ENCODE results near the gene ZNF217. TPM values are rescaled to one million over a fixed set of nuclear protein-coding genes. Genes with fewer than 3 reads are reported as not detected.
"Not testable (repeated sequence)": the region's sequence is repeated elsewhere in the genome, so short reads cannot be mapped to it uniquely, and the experiment has no call there.

The ZNF217 gene
- total RNA-seq, 5 donors from 2014 or later (not counting 1 experiment from before 2014, with no cell fraction given), result 57.6 to 92.4 (median 87.5) TPM

GRCh38 chr20:53623134-53623453 lies 29.5 kb upstream of the ZNF217 start:
- ATAC-seq (replicated peaks in 1 of 4) (peak in 2 of 4 experiments; percentile 18 to 36), DNase-seq (no peak)
- peak overlapping the region; percentile 28 to 39 for H3K4me3 ChIP-seq (ENCODE audit: control insufficient read depth in 1 of 2, extremely low read depth in 1 of 2, low read length in 1 of 2)
- POLR2A ChIA-PET, result interaction anchor here (0.5 to 1.5 kb wide), 5 partner anchors 10 to 71 kb away, joined by 3 to 5 read pairs (median 3); no protein-coding TSS in a partner anchor
- 0% methylated on average over 1 of the region's 3 CpGs for WGBS (ENCODE audit: insufficient coverage)
- H3K27me3 ChIP-seq (replicated peaks in 1 of 2; ENCODE audit: control insufficient read depth in 2 of 2, extremely low read depth in 1 of 2, insufficient read depth in 2 of 2, low read length in 1 of 2), result no peaks in the 10 kb centered on the region
- Mint-ChIP-seq H3K4me3 (peak overlapping the region; percentile 75 to 82 (median 79)), H3K4me1 (peaks cover 40 to 47% (median 42%) of the 10 kb centered on the region in 3 donors), H3K36me3 (no peaks in the 10 kb centered on the region), H3K9me3 (no peaks in the 10 kb centered on the region), H3K27ac (peak overlapping the region; percentile 93 to 96), H3K27me3 (no peaks in the 10 kb centered on the region)
- no peaks in the 10 kb centered on the region for H3K36me3 ChIP-seq (ENCODE audit: control insufficient read depth in 2 of 2, extremely low read depth in 1 of 2, insufficient read depth in 1 of 2, low read length in 1 of 2)
- H3K27ac ChIP-seq (ENCODE audit: low read length), result peak overlapping the region; percentile 53
- H3K4me1 ChIP-seq (ENCODE audit: control insufficient read depth in 1 of 2, extremely low read depth in 1 of 2, insufficient read depth in 2 of 2, low read length in 2 of 2), result peaks cover 30 to 37% of the 10 kb centered on the region in 2 experiments
- CTCF ChIA-PET, result interaction anchor here in 1 of 2 donors (0.6 to 1.6 kb wide), 5 partner anchors 9 to 342 kb away, joined by 3 to 4 read pairs (median 3); no protein-coding TSS in a partner anchor
- H3K9me3 ChIP-seq, result no peaks in the 10 kb centered on the region

DNA sequence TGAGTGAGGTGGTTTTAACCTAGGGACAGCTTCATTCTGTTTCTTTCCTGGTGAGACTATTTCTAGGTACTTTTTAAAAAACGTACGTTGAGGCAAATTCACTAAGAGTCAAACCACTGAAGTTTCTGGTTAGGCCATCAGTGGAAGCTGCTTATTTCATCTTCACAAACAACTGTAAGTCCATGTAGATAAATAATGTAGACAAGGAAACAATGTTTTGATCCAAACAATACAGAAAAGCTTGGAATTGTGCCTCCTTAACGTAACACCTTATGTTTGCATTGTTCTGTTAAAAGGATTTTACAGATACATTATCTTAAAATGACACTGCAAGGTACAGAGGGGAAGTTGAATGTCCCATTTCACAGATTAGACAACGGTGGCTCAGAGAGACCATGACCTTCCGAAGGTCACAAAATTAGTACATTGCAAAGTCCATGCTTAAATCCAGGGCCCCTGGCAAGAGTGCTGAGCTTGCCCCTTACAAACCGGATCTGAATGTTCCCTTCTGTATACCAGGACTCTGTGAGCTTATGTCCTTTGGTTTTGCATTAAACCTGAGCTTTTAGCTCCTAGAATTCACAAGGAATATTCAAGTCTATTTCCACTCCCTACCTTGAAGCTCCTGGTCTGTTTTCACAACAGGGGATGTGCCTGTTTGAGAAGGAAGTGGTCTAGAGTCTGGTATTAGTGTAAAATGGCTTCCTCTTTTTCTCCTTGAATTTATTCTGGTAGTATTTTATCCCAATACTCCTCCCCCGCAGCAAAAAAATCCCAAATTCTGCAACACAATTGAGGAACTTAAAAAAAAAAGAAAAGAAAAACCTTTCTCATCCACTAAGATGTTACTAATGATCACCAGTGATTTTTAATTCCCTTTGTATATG lies 28.9 kb upstream of the ZNF217 start:
- ATAC-seq (replicated peaks in 1 of 4) (peak in 1 of 4 experiments; percentile 26), DNase-seq (peak in 1 of 35 experiments; percentile 19)
- H3K27ac Mint-ChIP-seq, result peak overlapping the region; percentile 93 to 96
- peaks cover 39 to 41% (median 40%) of the 10 kb centered on the region in 3 donors for H3K4me1 Mint-ChIP-seq
- no peak overlapping the region for H3K4me3 ChIP-seq (ENCODE audit: control insufficient read depth in 1 of 2, extremely low read depth in 1 of 2, low read length in 1 of 2)
- 40% methylated on average over 1 of the region's 7 CpGs for WGBS (ENCODE audit: insufficient coverage)
- no peaks in the 10 kb centered on the region for H3K27me3 ChIP-seq (replicated peaks in 1 of 2; ENCODE audit: control insufficient read depth in 2 of 2, extremely low read depth in 1 of 2, insufficient read depth in 2 of 2, low read length in 1 of 2)
- H3K4me3 Mint-ChIP-seq, result peak overlapping the region; percentile 75 to 82 (median 79)
- H3K36me3 ChIP-seq (ENCODE audit: control insufficient read depth in 2 of 2, extremely low read depth in 1 of 2, insufficient read depth in 1 of 2, low read length in 1 of 2), result no peaks in the 10 kb centered on the region
- H3K9me3 ChIP-seq, result no peaks in the 10 kb centered on the region
- peaks cover 28 to 37% of the 10 kb centered on the region in 2 experiments for H3K4me1 ChIP-seq (ENCODE audit: control insufficient read depth in 1 of 2, extremely low read depth in 1 of 2, insufficient read depth in 2 of 2, low read length in 2 of 2)
- ChIA-PET CTCF (interaction anchor here in 1 of 2 donors (0.6 to 1.6 kb wide), 8 partner anchors 10 to 342 kb away, joined by 3 to 7 read pairs (median 3); no protein-coding TSS in a partner anchor), POLR2A (interaction anchor here (0.5 to 1.5 kb wide), 6 partner anchors 10 to 39 kb away, joined by 3 to 6 read pairs (median 4); no protein-coding TSS in a partner anchor)
- no peaks in the 10 kb centered on the region for H3K9me3 Mint-ChIP-seq
- peak overlapping the region; percentile 56 for H3K27ac ChIP-seq (ENCODE audit: low read length)
- H3K27me3 Mint-ChIP-seq, result no peaks in the 10 kb centered on the region
- no peaks in the 10 kb centered on the region for H3K36me3 Mint-ChIP-seq

DNA sequence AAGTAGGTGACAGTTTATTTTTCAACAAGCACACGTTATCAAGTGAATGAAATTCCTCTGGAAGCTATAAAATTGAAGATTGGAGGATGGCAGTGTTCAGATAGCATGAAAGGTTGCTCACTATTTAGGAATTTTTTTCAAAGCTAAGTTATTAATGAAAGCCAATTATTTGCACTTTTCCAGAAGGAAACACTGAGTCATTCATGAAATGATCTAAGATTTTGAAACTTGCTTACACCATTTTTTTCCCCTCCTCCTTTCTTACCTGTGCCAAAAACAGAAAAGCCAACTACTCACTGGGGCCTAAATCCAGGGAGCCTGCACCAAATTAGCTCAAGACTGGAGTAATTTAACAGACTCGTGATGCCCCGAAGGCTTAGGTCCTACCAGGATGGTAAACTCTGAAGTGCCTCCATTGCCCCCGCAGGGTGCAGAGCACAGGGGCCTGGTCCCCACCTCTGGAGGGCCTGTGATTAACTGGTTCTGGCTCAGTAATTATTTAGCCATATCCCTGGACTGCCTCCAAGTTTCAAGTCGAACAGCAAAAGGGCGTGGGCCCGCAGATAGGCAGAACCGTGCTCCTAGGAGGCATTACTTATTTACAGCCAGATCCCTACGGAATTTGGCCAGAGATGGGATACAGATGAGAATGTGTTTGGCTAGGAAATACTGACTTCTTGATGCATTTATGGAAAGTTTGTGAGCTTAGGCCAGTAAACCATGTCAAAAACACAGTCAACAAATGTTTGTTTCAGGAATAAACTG lies 28.0 kb upstream of the ZNF217 start:
- DNase-seq (peak in 1 of 35 experiments; percentile 20), ATAC-seq (replicated peaks in 1 of 4) (peak; percentile 24 to 45 (median 40))
- no peaks in the 10 kb centered on the region for H3K9me3 Mint-ChIP-seq
- POLR2A ChIA-PET, result interaction anchor here (0.6 to 1.5 kb wide), 5 partner anchors 8 to 27 kb away, joined by 3 to 7 read pairs (median 6); no protein-coding TSS in a partner anchor
- Histone ChIP-seq H3K4me1 (ENCODE audit: control insufficient read depth in 1 of 2, extremely low read depth in 1 of 2, insufficient read depth in 2 of 2, low read length in 2 of 2) (peaks cover 28 to 37% of the 10 kb centered on the region in 2 experiments), H3K27ac (ENCODE audit: low read length) (peak overlapping the region; percentile 56), H3K36me3 (ENCODE audit: control insufficient read depth in 2 of 2, extremely low read depth in 1 of 2, insufficient read depth in 1 of 2, low read length in 1 of 2) (no peaks in the 10 kb centered on the region), H3K9me3 (no peaks in the 10 kb centered on the region), H3K4me3 (ENCODE audit: control insufficient read depth in 1 of 2, extremely low read depth in 1 of 2, low read length in 1 of 2) (no peak overlapping the region), H3K27me3 (replicated peaks in 1 of 2; ENCODE audit: control insufficient read depth in 2 of 2, extremely low read depth in 1 of 2, insufficient read depth in 2 of 2, low read length in 1 of 2) (no peaks in the 10 kb centered on the region)
- peak overlapping the region; percentile 93 to 96 for H3K27ac Mint-ChIP-seq
- CTCF ChIA-PET, result interaction anchor here (0.6 to 1.6 kb wide), 5 partner anchors 14 to 250 kb away, joined by 3 to 7 read pairs (median 4); no protein-coding TSS in a partner anchor
- peak overlapping the region; percentile 56 to 82 (median 58) for H3K4me3 Mint-ChIP-seq
- peaks cover 39 to 40% (median 39%) of the 10 kb centered on the region in 3 donors for H3K4me1 Mint-ChIP-seq
- WGBS (ENCODE audit: insufficient coverage), result 80% methylated on average over 5 of the region's 9 CpGs
- H3K36me3 Mint-ChIP-seq, result no peaks in the 10 kb centered on the region
- no peaks in the 10 kb centered on the region for H3K27me3 Mint-ChIP-seq

GRCh38 chr20:53618490-53619000 lies 24.9 kb upstream of the ZNF217 start:
- H3K36me3 ChIP-seq (ENCODE audit: control insufficient read depth in 2 of 2, extremely low read depth in 1 of 2, insufficient read depth in 1 of 2, low read length in 1 of 2); H3K27me3 ChIP-seq (replicated peaks in 1 of 2; ENCODE audit: control insufficient read depth in 2 of 2, extremely low read depth in 1 of 2, insufficient read depth in 2 of 2, low read length in 1 of 2); CTCF ChIA-PET; H3K9me3 Mint-ChIP-seq; H3K9me3 ChIP-seq; H3K4me3 Mint-ChIP-seq; H3K36me3 Mint-ChIP-seq; H3K27ac Mint-ChIP-seq; H3K4me3 ChIP-seq (ENCODE audit: control insufficient read depth in 1 of 2, extremely low read depth in 1 of 2, low read length in 1 of 2); ATAC-seq (replicated peaks in 1 of 4); DNase-seq; H3K27ac ChIP-seq (ENCODE audit: low read length); H3K27me3 Mint-ChIP-seq: not testable (repeated sequence)
- peaks cover 31 to 35% (median 32%) of the 10 kb centered on the region in 3 donors for H3K4me1 Mint-ChIP-seq
- POLR2A ChIA-PET, result interaction anchor here in 1 of 2 donors (0.7 kb wide), 1 partner anchor 241 kb away, joined by 12 read pairs; no protein-coding TSS in a partner anchor
- WGBS (ENCODE audit: insufficient coverage), result no CpG with 5 or more reads among the region's 12 CpGs
- peaks cover 25 to 32% of the 10 kb centered on the region in 2 experiments for H3K4me1 ChIP-seq (ENCODE audit: control insufficient read depth in 1 of 2, extremely low read depth in 1 of 2, insufficient read depth in 2 of 2, low read length in 2 of 2)

DNA sequence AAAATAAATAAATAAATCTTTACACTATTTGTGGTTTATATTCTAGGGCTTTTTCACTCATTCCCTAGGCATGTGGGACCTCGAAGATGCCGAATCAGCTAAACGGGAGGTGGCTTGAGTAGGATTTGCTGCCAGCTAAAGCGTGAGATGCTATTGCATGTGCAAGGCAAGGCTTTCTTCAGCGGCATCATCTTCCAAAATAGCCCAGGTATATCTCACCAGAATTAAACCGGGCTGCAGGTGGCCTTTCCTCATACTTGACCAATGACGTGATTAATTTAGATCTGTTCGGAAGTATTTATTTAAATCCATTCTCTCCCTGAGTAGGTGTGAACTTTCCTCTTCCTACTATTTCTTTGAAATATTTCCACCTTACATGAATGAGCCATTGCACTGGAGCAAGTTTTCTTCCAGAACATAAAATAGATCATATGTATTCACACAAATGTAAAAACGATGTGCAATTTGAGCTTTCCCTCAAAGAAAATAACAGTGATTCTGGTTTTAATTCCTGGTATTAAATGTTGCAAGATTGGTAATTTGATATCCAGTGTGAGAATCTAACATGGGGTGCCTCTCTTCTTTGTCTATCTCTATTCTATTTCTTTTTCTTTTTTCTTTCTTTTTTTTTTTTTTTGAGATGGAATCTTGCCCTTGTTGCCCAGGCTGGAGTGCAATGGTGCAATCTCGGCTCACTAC lies 24.3 kb upstream of the ZNF217 start:
- no peak overlapping the region for H3K27ac Mint-ChIP-seq
- H3K4me3 ChIP-seq (ENCODE audit: control insufficient read depth in 1 of 2, extremely low read depth in 1 of 2, low read length in 1 of 2), result no peak overlapping the region
- no peak for DNase-seq
- ChIA-PET POLR2A (interaction anchor here in 1 of 2 donors (0.7 kb wide), 1 partner anchor 242 kb away, joined by 12 read pairs; no protein-coding TSS in a partner anchor), CTCF (no interaction called here)
- H3K36me3 Mint-ChIP-seq, result no peaks in the 10 kb centered on the region
- no peak overlapping the region for H3K27ac ChIP-seq (ENCODE audit: low read length)
- peaks cover 21 to 28% of the 10 kb centered on the region in 2 experiments for H3K4me1 ChIP-seq (ENCODE audit: control insufficient read depth in 1 of 2, extremely low read depth in 1 of 2, insufficient read depth in 2 of 2, low read length in 2 of 2)
- no peaks in the 10 kb centered on the region for H3K9me3 Mint-ChIP-seq
- no peaks in the 10 kb centered on the region for H3K27me3 ChIP-seq (replicated peaks in 1 of 2; ENCODE audit: control insufficient read depth in 2 of 2, extremely low read depth in 1 of 2, insufficient read depth in 2 of 2, low read length in 1 of 2)
- peaks cover 27 to 31% (median 28%) of the 10 kb centered on the region in 3 donors for H3K4me1 Mint-ChIP-seq
- ATAC-seq (replicated peaks in 1 of 4), result no peak
- 96% methylated on average over 5 of the region's 10 CpGs for WGBS (ENCODE audit: insufficient coverage)
- H3K4me3 Mint-ChIP-seq, result no peak overlapping the region
- H3K9me3 ChIP-seq, result no peaks in the 10 kb centered on the region
- H3K27me3 Mint-ChIP-seq, result no peaks in the 10 kb centered on the region
- H3K36me3 ChIP-seq (ENCODE audit: control insufficient read depth in 2 of 2, extremely low read depth in 1 of 2, insufficient read depth in 1 of 2, low read length in 1 of 2), result no peaks in the 10 kb centered on the region
